ENCODE data around the gene ANKRD39.

The ANKRD39 gene

DNA sequence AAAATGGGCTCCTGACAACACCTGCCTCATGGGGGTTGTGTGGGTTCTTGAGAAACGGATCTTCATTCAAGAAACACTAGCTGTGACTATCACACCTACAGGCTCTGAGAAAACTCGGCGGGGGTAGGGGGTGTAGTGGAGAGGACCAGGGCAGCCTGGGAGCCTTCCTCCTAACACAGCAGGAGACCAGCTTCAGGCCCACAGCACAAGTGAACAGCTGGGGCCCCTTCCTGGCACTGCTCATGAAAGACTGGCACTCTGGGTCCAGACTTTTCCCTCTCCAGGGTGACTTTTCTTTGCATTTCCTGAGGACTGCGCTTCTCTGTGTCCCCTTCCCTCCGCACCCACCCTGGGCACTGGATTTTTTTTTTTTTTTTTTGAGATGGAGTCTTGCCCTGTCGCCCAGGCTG lies 19.2 kb upstream of the ANKRD39 start:
- Histone ChIP-seq H3K27me3 (replicated peaks in 2 of 5; ENCODE audit: control insufficient read depth in 4 of 5, insufficient read depth in 5 of 5, low read length in 4 of 5) (peaks cover 0 to 7% (median 0%) of the 10 kb centered on the region in 5 experiments), H3K4me3 (ENCODE audit: control insufficient read depth in 1 of 7, extremely low read depth in 1 of 7, insufficient read depth in 4 of 7, low read depth in 2 of 7, low read length in 6 of 7) (no peak overlapping the region), H3K36me3 (ENCODE audit: control insufficient read depth in 4 of 4, insufficient read depth in 4 of 4, low read length in 3 of 4) (no peaks in the 10 kb centered on the region), H3K27ac (ENCODE audit: insufficient read depth in 1 of 2, low read depth in 1 of 2, low read length in 2 of 2, poor library complexity in 1 of 2, severe bottlenecking in 2 of 2) (no peak overlapping the region), H3K9me3 (ENCODE audit: control extremely low read depth in 1 of 5, control insufficient read depth in 4 of 5, insufficient read depth in 2 of 5, low read depth in 1 of 5, low read length in 4 of 5) (no peaks in the 10 kb centered on the region), H3K4me1 (ENCODE audit: control extremely low read depth in 1 of 4, control insufficient read depth in 4 of 4, insufficient read depth in 4 of 4, low read length in 3 of 4) (peaks cover 0 to 5% (median 0%) of the 10 kb centered on the region in 4 experiments)
- 88% methylated on average over 1 of the region's 6 CpGs for WGBS (ENCODE audit: insufficient coverage)
- no peak for DNase-seq
- POLR2A ChIA-PET = no interaction called here
- CTCF ChIA-PET = no interaction called here

DNA sequence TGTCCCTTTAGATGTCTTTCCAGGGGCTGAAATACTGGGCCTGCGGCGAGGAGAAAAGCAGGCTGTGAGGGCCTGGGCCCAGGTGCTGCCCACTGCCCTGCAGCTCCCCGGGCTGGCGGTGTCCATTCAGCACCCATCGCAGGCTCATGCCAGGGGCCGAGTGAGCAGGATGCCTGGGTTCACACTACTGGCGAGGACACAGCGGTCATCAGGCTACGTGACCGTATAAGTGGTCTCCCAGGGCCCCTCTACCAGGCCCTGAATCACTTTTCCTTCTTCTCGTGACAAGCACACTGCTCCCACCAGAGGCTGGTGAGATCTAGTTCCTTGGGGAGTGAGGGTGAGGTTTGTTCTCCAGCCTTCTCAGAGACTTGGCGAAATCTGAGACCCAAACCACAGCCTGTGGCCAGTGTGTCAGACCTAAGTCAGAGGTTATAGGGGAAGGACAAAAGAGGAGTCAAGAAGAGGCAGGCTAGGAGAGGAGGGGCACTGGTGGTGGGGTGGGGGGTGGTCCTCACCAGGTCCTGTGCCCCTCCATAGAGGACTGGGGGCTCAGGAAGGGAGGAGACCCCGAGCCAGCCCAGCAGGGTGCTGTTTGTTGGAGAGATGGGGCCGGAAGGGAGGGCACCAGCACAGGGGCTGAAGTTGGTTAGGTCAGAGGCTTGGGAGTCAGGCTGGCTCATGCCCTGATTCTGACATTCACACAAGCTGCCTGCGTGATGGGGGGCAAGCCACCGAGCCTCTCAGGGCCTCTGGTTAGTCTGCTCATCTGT lies 18.6 kb upstream of the ANKRD39 start:
- WGBS (ENCODE audit: insufficient coverage) = 97% methylated on average over 15 of the region's 16 CpGs
- peaks cover 0 to 5% (median 0%) of the 10 kb centered on the region in 5 experiments for H3K27me3 ChIP-seq (replicated peaks in 2 of 5; ENCODE audit: control insufficient read depth in 4 of 5, insufficient read depth in 5 of 5, low read length in 4 of 5)
- no peak for DNase-seq
- ChIA-PET CTCF (no interaction called here), POLR2A (no interaction called here)
- H3K4me1 ChIP-seq (ENCODE audit: control extremely low read depth in 1 of 4, control insufficient read depth in 4 of 4, insufficient read depth in 4 of 4, low read length in 3 of 4) = peaks cover 0 to 5% (median 0%) of the 10 kb centered on the region in 4 experiments
- no peaks in the 10 kb centered on the region for H3K36me3 ChIP-seq (ENCODE audit: control insufficient read depth in 4 of 4, insufficient read depth in 4 of 4, low read length in 3 of 4)
- no peaks in the 10 kb centered on the region for H3K9me3 ChIP-seq (ENCODE audit: control extremely low read depth in 1 of 5, control insufficient read depth in 4 of 5, insufficient read depth in 2 of 5, low read depth in 1 of 5, low read length in 4 of 5)
- no peak overlapping the region for H3K4me3 ChIP-seq (ENCODE audit: control insufficient read depth in 1 of 7, extremely low read depth in 1 of 7, insufficient read depth in 4 of 7, low read depth in 2 of 7, low read length in 6 of 7)
- no peak overlapping the region for H3K27ac ChIP-seq (ENCODE audit: insufficient read depth in 1 of 2, low read depth in 1 of 2, low read length in 2 of 2, poor library complexity in 1 of 2, severe bottlenecking in 2 of 2)

DNA sequence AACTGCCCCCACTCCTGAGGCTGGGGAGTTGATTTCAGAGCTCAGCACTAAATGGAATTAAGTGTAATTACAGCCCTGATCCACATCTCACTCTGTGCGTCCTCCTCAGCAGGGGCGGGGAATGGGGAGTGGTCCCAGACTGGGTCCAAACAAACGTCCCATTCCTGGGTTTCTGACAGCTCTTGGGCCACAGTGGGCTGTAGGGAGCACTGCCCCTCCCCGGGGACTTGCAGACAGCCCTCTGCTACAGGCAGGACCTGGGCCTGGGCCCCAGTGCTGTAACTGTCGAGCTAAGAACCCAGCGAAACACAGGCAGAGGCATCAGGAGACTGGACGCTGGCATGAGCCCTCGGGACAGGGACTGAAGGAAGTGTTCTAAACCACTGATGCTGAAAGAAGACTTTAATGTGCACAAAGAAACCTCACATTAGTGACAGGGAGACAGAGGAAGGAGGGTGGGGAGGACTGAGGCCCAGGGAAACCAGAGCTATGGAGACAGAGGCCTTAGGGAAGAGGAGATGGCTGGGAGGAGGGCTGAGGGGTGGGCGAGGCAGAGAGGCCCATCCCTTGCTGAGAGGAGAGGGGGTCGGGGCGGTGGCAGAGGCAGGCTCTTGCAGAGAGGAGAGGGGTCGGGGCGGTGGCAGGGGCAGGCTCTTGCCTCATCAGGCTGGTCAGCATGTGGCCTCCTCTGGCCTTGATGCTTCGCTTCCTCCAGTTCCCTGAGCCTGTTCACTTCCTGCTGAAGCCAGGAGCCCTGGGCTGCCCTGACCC lies 17.9 kb upstream of the ANKRD39 start:
- ChIA-PET POLR2A (no interaction called here), CTCF (interaction anchor here (0.7 kb wide), 1 partner anchor 72 kb away, joined by 3 read pairs; no protein-coding TSS in a partner anchor)
- Histone ChIP-seq H3K4me3 (ENCODE audit: control insufficient read depth in 1 of 7, extremely low read depth in 1 of 7, insufficient read depth in 4 of 7, low read depth in 2 of 7, low read length in 6 of 7) (no peak overlapping the region), H3K9me3 (ENCODE audit: control extremely low read depth in 1 of 5, control insufficient read depth in 4 of 5, insufficient read depth in 2 of 5, low read depth in 1 of 5, low read length in 4 of 5) (no peaks in the 10 kb centered on the region), H3K27me3 (replicated peaks in 2 of 5; ENCODE audit: control insufficient read depth in 4 of 5, insufficient read depth in 5 of 5, low read length in 4 of 5) (peaks cover 0 to 5% (median 0%) of the 10 kb centered on the region in 5 experiments), H3K36me3 (ENCODE audit: control insufficient read depth in 4 of 4, insufficient read depth in 4 of 4, low read length in 3 of 4) (no peaks in the 10 kb centered on the region), H3K4me1 (ENCODE audit: control extremely low read depth in 1 of 4, control insufficient read depth in 4 of 4, insufficient read depth in 4 of 4, low read length in 3 of 4) (peaks cover 0 to 12% (median 4%) of the 10 kb centered on the region in 4 experiments), H3K27ac (ENCODE audit: insufficient read depth in 1 of 2, low read depth in 1 of 2, low read length in 2 of 2, poor library complexity in 1 of 2, severe bottlenecking in 2 of 2) (no peak overlapping the region)
- 97% methylated on average over 9 of the region's 14 CpGs for WGBS (ENCODE audit: insufficient coverage)
- DNase-seq = no peak

DNA sequence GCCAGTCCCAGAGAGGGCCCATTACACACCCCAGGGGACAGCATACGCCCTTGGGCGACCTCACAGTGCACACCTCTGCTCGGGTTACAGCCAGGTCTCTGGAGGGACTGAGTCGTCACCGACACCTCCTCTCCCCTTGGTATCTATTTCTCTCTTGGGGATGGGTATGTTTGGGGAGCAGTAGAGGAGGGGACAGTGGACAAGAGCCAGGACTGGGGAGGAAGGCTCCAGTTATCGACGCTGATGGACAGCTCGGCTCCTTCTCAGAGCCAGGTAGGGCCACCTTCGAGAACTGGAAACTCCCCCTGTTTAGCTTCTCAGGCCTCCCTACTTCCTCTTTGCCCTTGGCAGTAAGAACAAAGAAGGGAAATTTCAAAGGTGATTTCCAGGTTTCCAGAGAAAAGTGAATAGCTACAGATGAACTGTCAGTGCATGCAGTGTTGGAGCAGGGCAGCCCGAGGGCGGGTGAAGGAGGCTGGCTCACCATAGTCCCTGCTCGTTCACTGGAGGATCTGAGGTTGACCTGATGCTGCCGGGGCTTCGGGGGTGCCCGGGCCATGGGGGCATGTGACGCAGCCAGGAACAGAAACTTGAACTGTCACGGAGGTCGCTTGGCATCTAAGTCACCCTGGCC lies 16.5 kb upstream of the ANKRD39 start:
- Histone ChIP-seq H3K36me3 (ENCODE audit: control insufficient read depth in 4 of 4, insufficient read depth in 4 of 4, low read length in 3 of 4) (no peaks in the 10 kb centered on the region), H3K27me3 (replicated peaks in 2 of 5; ENCODE audit: control insufficient read depth in 4 of 5, insufficient read depth in 5 of 5, low read length in 4 of 5) (peaks cover 0 to 5% (median 4%) of the 10 kb centered on the region in 5 experiments), H3K4me1 (ENCODE audit: control extremely low read depth in 1 of 4, control insufficient read depth in 4 of 4, insufficient read depth in 4 of 4, low read length in 3 of 4) (peaks cover 0 to 17% (median 12%) of the 10 kb centered on the region in 4 experiments), H3K9me3 (ENCODE audit: control extremely low read depth in 1 of 5, control insufficient read depth in 4 of 5, insufficient read depth in 2 of 5, low read depth in 1 of 5, low read length in 4 of 5) (no peaks in the 10 kb centered on the region), H3K27ac (ENCODE audit: insufficient read depth in 1 of 2, low read depth in 1 of 2, low read length in 2 of 2, poor library complexity in 1 of 2, severe bottlenecking in 2 of 2) (no peak overlapping the region), H3K4me3 (ENCODE audit: control insufficient read depth in 1 of 7, extremely low read depth in 1 of 7, insufficient read depth in 4 of 7, low read depth in 2 of 7, low read length in 6 of 7) (no peak overlapping the region)
- peak in 2 of 3 donors; percentile 47 to 53 for DNase-seq
- ChIA-PET CTCF (interaction anchor here (0.5 to 2.3 kb wide), 8 partner anchors 10 to 470 kb away, joined by 3 to 6 read pairs (median 4); partner anchors contain the start of gene ANKRD39), POLR2A (interaction anchor here (1.0 to 1.1 kb wide), 2 partner anchors 16 to 80 kb away, joined by 3 read pairs; partner anchors contain the start of gene ANKRD39)
- 70% methylated on average over 11 of the region's 18 CpGs for WGBS (ENCODE audit: insufficient coverage)

DNA sequence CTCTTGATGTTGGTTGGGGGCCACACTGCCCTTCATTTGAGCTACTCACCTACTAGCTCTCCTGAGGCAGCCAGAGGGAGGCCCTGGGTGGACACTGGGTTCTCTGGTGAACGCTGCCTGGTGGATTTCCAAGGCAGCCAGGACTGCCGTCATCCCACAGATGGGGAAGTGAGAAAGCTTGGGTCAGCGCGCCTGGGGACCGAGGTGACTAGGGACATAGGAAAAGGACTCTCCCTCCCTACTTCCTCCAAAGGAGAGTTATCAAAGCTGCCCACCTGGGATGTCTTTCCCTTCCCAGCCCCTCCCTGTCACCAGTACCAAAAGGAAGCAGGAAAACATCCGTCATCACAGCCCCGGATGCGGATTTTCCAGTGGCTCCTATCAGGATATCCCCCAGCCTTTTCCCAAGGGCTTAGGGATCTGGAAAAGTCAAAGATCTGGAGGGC lies 15.9 kb upstream of the ANKRD39 start:
- POLR2A ChIA-PET = interaction anchor here (1.0 to 1.1 kb wide), 2 partner anchors 16 to 80 kb away, joined by 3 read pairs; partner anchors contain the start of gene ANKRD39
- WGBS (ENCODE audit: insufficient coverage) = 48% methylated on average over 5 of the region's 8 CpGs
- CTCF ChIA-PET = interaction anchor here (0.9 to 2.3 kb wide), 8 partner anchors 10 to 81 kb away, joined by 3 to 6 read pairs (median 4); partner anchors contain the start of gene ANKRD39
- no peak for DNase-seq
- no peak overlapping the region for H3K27ac ChIP-seq (ENCODE audit: insufficient read depth in 1 of 2, low read depth in 1 of 2, low read length in 2 of 2, poor library complexity in 1 of 2, severe bottlenecking in 2 of 2)
- H3K4me3 ChIP-seq (ENCODE audit: control insufficient read depth in 1 of 7, extremely low read depth in 1 of 7, insufficient read depth in 4 of 7, low read depth in 2 of 7, low read length in 6 of 7) = no peak overlapping the region
- H3K27me3 ChIP-seq (replicated peaks in 2 of 5; ENCODE audit: control insufficient read depth in 4 of 5, insufficient read depth in 5 of 5, low read length in 4 of 5) = peaks cover 0 to 5% (median 4%) of the 10 kb centered on the region in 5 experiments
- peaks cover 0 to 17% (median 14%) of the 10 kb centered on the region in 4 experiments for H3K4me1 ChIP-seq (ENCODE audit: control extremely low read depth in 1 of 4, control insufficient read depth in 4 of 4, insufficient read depth in 4 of 4, low read length in 3 of 4)
- H3K36me3 ChIP-seq (ENCODE audit: control insufficient read depth in 4 of 4, insufficient read depth in 4 of 4, low read length in 3 of 4) = no peaks in the 10 kb centered on the region
- no peaks in the 10 kb centered on the region for H3K9me3 ChIP-seq (ENCODE audit: control extremely low read depth in 1 of 5, control insufficient read depth in 4 of 5, insufficient read depth in 2 of 5, low read depth in 1 of 5, low read length in 4 of 5)

DNA sequence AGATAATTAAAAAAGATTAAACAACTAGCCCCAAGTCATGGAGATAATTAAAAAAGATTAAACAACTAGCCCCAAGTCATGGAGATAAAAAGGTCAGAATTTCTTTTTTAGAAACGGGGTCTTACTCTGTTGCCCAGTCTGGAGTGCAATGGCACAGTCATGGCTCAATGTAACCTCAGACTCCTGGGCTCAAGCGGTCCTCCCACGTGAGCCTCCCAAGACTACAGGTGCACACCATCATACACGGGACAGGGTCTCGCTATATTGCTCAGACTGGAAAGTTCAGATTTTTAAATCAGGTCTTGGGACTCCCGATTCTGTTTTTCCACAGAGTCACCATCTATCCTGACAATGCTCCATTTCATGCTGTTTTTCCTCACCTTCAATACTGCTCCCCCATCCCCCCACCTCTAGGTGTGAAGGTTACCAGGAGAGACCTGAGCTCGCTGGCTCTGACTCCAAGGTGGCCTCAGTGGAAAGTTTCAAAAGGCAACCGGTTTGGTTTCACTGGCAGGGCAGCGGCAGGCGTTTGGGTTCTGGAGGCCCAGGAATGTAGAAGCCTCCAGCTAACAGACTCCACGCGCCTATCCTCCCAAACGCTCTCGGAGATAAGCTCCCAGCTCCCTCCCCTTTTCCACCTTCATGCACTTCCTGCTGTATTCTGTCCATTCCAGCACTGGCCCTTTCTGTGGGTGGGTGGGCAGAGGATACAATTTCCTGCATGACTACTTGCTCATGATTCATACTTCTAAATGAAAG lies 15.0 kb upstream of the ANKRD39 start:
- 98% methylated on average over 10 of the region's 14 CpGs for WGBS (ENCODE audit: insufficient coverage)
- Histone ChIP-seq H3K4me3 (ENCODE audit: control insufficient read depth in 1 of 7, extremely low read depth in 1 of 7, insufficient read depth in 4 of 7, low read depth in 2 of 7, low read length in 6 of 7) (no peak overlapping the region), H3K9me3 (ENCODE audit: control extremely low read depth in 1 of 5, control insufficient read depth in 4 of 5, insufficient read depth in 2 of 5, low read depth in 1 of 5, low read length in 4 of 5) (no peaks in the 10 kb centered on the region), H3K27me3 (replicated peaks in 2 of 5; ENCODE audit: control insufficient read depth in 4 of 5, insufficient read depth in 5 of 5, low read length in 4 of 5) (peaks cover 0 to 5% (median 4%) of the 10 kb centered on the region in 5 experiments), H3K36me3 (ENCODE audit: control insufficient read depth in 4 of 4, insufficient read depth in 4 of 4, low read length in 3 of 4) (no peaks in the 10 kb centered on the region), H3K27ac (ENCODE audit: insufficient read depth in 1 of 2, low read depth in 1 of 2, low read length in 2 of 2, poor library complexity in 1 of 2, severe bottlenecking in 2 of 2) (no peak overlapping the region), H3K4me1 (ENCODE audit: control extremely low read depth in 1 of 4, control insufficient read depth in 4 of 4, insufficient read depth in 4 of 4, low read length in 3 of 4) (peaks cover 0 to 24% (median 22%) of the 10 kb centered on the region in 4 experiments)
- no peak for DNase-seq
- CTCF ChIA-PET = interaction anchor here (1.0 to 2.3 kb wide), 6 partner anchors 14 to 89 kb away, joined by 3 to 6 read pairs (median 4); no protein-coding TSS in a partner anchor
- POLR2A ChIA-PET = no interaction called here

Data from common myeloid progenitor, CD34-positive (primary cell).